GM18867 (cell line): ENCODE measurements around the gene CAMK2A.

Source experiments
- ATAC-seq: cut with Tn5 transposase; IDR thresholded peaks from one replicate; pipeline ENCODE4 v1.9.1; 2021; ENCODE audit warnings: mild to moderate bottlenecking, moderate library complexity; ENCODE audit not compliant: unreplicated experiment

Gene CAMK2A

DNA sequence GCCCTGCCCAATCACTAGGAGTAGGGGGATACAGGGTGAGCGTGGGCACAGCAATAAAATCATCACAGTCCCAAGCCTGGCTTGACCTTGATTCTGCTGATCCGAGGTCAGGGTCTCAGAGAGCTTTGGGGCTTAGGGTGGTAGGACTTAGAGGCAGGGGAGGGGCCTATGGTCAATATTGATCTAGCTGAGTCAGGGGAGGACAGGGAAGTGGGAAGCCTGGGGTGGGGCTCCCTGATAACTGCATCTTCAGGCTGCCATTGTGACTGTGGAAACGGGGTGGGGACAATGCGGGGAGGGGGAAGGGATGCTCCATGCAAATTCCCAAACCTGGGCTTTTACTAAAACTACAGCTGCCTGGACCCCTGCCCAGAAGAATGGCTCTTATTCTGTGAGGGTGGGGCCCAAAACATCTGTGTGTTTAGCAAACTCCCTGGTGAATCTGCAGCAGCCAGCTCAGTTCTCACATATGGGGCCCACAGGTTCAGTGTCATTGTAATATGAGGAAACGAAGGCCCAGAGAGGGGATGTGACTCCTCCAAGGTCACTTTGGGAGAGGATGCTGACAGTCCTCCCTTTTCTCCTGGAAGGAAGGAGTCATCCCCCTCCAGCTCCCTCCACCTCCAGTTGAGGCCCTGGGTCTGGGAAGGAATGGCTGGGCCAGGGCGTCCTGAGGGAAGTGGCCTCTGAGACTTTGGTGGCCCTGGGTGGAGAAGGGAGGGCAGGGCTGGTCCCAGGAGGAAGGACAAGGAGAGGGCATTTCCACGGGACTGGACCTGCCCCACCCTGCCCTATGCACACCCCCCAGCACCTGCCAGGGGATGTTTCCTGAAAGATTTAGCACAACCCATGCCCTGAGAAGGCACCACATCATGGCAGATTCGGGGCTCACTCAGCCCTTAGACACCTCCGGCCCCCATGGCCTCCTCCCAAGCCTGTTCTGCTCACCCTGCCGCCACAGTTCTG is 73.3 kb downstream of the CAMK2A start:
- no peak for ATAC-seq

- ATAC-seq = no peak
Measured at GRCh38 chr5:150214289-150214688, 75.3 kb downstream of the CAMK2A start.

DNA sequence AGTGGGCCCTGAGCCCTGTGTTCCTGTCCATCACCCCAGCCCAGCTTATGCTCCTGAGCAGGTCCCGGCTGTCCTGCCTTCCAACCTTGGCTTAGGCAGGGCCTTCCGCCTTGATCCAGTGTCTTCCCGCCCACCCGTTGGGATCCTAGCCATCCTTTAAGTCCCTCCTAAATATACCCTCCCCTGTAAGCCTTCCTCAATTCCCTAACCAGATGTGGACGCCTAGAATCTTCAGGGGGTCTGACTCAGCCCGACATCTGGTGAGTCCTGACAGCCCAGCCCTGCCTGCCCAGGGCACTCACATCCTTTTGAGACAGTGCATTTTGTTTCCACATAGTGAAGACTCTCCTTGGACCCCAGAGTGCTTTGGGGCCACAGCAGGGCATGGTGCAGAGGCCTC is 76.0 kb downstream of the CAMK2A start:
- ATAC-seq = no peak

GRCh38 chr5:150211156-150212030 is 78.2 kb downstream of the CAMK2A start:
- ATAC-seq = no peak

- ATAC-seq = no peak
Measured at GRCh38 chr5:150210644-150211043, 78.9 kb downstream of the CAMK2A start.

DNA sequence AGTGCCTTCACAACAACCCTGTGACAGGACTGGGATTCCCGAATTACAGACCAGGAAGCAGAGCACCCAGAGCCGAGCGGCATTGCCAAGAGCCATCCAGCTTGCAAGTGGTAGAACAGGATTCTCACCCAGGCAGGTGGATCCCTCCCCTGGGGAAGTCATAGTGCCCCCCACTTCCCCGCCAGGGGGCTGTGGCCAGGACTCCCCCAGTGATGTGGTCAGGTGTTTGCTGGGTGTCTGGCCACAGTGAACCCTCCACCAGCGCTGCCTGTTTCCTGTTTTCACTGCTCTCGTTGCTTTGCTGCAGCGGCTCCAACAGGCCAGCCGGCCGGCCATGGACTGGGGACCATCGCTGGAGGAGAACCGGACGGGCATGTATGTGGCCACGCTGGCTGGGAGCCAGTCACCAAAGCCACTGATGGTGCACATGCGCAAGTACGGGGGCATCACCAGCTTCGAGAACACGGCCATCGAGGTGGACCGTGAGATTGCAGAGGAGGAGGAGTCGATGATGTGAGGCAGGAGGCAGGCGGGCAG is 80.4 kb downstream of the CAMK2A start:
- no peak for ATAC-seq

DNA sequence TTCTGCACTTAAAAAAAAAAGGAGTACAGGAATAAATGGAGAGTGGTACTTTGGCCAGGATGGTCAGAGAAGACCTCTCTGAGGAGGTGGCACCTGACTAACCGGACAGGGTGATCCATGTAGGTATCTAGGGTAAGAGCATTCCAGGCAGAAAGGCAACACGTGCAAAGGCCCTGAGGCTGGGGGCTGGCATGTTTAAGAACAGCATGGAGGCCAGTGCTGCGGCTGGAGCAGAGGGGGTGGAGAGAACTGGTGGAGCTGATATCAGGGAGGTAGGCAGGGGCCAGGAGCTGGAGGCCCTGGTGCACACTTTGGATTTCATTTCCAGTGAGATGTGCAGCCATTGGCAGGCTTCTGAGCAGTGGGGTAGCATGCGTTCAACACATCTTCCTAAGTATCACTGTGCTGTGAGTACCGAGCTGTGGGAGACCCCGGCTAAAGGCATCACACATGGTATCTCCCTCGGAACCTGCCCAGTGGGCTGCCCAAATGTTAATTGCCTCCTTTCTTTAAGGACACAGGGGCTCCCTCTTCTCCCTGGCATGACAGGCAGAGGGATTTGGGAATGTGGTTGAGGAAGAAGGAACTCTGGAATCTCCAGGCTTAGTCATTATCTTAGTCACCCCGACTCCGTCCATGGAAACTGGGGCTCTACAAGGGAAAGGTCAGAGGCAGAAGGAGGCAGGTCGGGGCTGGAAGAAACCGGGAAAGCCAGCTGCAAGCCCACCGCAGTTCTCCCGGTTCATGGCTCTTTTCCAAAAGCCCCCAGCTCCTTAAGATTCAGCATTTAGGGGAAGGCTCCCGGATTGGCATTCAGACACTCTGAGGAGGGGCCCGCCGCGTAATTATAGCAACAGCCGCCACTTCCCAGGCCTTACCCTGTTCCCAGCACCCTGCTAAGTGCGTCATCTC is 81.1 kb downstream of the CAMK2A start:
- no peak for ATAC-seq

DNA sequence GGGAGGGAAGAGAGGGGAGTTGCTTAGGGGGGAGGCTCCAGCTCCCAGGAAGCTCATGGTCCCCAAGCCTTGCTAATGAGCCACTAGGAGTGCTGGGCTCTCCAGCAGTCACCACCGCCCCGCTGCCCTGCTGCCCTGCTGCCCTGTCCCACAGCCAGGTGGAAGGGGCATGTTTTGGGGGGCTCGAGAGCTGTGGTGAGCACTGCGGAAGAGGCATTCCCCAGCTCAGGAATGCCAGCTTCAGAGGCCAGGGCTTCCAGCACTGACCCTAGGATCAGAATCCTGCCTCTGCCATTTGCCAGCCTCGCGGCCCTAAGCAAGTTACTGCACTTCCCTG is 82.8 kb downstream of the CAMK2A start:
- no peak for ATAC-seq

GRCh38 chr5:150206098-150206778 is 83.3 kb downstream of the CAMK2A start:
- no peak for ATAC-seq

GRCh38 chr5:150204590-150204960 is 85.0 kb downstream of the CAMK2A start:
- ATAC-seq = no peak

DNA sequence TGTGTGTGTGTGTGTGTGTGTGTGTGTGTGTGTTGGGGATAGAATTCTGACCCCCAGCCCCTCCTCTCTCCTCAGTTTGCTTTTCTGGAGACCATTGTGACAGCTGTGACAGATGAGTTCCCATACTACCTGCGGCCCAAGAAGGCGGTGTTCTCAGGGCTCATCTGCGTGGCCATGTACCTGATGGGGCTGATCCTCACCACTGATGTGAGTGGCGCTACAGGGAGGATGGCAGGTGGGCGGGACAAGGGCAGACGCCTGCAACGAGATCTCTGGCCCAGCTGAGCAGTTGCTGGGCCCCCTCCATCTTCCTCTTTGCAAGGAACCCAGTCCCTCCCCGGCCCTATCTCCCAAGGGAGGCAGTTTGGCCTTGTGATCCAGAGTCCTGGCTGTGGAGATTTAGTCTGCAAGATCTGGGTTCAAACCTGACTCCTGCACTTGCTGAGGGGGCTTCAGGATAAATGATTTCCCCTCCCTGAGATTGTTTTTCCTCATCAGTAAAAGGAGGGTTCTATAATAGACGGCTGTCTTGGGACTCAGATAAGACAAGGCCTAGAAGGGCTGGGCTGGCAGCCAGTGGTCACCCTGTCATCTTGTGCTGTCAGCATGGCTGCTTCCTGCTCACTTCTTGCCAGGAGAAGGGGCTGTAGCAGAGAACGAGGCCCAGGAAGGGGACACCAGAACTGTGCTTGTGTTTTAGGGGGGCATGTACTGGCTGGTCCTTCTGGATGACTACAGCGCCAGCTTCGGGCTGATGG is 85.6 kb downstream of the CAMK2A start:
- no peak for ATAC-seq

- ATAC-seq = no peak
Measured at GRCh38 chr5:150202501-150202900, 87.1 kb downstream of the CAMK2A start.

DNA sequence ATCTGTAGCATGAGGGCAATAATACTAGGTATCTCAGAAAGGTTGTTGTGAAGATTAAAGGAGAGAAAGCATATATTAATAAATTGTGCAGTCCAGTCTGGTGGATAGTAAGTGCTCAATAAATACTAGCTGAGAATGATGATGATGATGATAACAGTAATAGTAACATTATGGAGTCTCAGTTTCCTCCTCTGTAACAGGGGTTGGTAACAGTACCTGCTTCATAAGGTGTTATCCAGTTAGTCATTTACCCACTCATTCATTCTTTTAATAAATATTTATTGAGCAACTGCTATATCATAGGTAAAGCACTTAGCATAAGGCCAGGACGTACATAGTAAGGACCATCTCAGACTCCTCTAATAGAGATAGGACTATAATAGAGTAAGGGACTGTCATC is 92.1 kb downstream of the CAMK2A start:
- ATAC-seq = no peak

GRCh38 chr5:150196986-150197385 is 92.6 kb downstream of the CAMK2A start:
- ATAC-seq = no peak

DNA sequence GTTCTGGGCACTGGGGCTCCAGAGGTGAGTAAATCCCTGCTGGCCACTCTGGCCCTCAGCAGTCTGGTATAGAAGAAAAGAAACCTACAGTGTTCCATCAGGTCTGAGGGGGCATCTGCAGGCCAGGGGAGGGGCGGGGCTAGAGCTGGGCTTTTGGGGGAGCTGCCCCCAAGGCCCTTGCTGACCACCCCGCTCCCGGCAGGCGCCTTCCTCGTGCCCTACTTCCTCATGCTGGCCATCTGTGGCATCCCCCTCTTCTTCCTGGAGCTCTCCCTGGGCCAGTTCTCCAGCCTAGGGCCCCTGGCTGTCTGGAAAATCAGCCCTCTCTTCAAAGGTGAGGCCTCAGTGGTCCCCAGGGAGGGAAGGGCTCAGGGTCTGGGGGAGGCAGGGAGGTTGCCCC is 93.1 kb downstream of the CAMK2A start:
- ATAC-seq = no peak

DNA sequence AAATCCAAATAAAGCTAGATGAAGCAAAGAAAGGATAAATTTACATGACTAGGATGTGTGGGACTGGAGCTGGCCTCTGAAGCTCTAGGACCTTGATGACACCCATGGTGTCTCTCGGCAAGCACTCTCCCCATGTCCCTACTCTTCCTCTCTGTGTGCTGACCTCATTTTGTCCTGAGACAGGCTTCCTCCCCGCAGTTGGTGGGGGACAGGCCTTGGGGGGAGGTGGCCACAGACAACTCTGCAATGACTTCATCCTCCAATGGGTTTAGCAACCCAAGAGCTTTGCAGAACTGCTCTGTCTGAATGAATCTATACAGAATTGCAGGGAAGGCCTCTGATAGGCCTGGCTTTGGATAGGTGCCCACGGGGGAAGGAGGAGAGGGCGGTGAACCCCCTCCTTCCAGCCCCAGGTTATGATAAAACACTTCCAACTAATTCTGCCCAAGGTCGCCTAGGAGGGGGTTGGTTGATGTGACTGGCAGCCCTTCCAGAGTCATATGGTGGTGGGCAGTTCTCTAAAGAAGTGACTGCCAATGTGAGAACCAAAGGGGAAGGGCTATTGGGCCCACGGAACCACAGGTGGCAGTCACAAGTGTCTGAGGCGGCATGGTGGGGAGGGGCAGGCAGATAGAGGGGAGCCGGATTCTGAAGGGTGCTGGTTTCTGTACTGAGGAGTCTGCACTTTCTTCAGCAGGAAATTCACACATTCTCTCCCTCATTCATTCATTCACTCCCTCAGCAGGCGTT is 93.7 kb downstream of the CAMK2A start:
- no peak for ATAC-seq

GRCh38 chr5:150192462-150192861 is 97.1 kb downstream of the CAMK2A start:
- ATAC-seq = no peak

- no peak for ATAC-seq
Measured at GRCh38 chr5:150190987-150191386, 98.6 kb downstream of the CAMK2A start.
